T-helper 2 cell treated with Interferon-gamma antibody and Interleukin-4, amounts not matched to agents 100 ng/mL and 5 ng/mL, for 36 hours (primary cell): ENCODE measurements around the gene DHRS12. TPM values are rescaled to one million over a fixed set of nuclear protein-coding genes. Genes with fewer than 3 reads are reported as not detected.

ENCODE experiments used
- intact Hi-C: fragments of 100-400 bp; cut with micrococcal nuclease; formaldehyde crosslinking; loops from one replicate; pipeline ENCODE4 v1.15.1; 2023
- total RNA-seq: library from RNA; stranded (reverse); gene quantifications from 2 replicates; pipeline ENCODE4 v1.2.3, GENCODE V29; 2022

The DHRS12 gene, protein sequence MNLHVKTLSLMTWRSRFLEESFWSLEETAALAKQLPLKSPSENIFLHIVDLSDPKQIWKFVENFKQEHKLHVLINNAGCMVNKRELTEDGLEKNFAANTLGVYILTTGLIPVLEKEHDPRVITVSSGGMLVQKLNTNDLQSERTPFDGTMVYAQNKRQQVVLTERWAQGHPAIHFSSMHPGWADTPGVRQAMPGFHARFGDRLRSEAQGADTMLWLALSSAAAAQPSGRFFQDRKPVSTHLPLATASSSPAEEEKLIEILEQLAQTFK
- 3.8 and 4.6 TPM in 2 replicates for total RNA-seq

GRCh38 chr13:51803422-51804294 is at the start of gene DHRS12:
TSS of gene DHRS12 (minus strand) at chr13:51804163. CDS start at chr13:51799659, 4,504 bp downstream.
- intact Hi-C loops = loop anchor here (1.0 to 10.0 kb wide), 6 partner anchors 209 to 889 kb away; partner anchors contain the start of genes ALG11, INTS6, VPS36 and WDFY2

DNA sequence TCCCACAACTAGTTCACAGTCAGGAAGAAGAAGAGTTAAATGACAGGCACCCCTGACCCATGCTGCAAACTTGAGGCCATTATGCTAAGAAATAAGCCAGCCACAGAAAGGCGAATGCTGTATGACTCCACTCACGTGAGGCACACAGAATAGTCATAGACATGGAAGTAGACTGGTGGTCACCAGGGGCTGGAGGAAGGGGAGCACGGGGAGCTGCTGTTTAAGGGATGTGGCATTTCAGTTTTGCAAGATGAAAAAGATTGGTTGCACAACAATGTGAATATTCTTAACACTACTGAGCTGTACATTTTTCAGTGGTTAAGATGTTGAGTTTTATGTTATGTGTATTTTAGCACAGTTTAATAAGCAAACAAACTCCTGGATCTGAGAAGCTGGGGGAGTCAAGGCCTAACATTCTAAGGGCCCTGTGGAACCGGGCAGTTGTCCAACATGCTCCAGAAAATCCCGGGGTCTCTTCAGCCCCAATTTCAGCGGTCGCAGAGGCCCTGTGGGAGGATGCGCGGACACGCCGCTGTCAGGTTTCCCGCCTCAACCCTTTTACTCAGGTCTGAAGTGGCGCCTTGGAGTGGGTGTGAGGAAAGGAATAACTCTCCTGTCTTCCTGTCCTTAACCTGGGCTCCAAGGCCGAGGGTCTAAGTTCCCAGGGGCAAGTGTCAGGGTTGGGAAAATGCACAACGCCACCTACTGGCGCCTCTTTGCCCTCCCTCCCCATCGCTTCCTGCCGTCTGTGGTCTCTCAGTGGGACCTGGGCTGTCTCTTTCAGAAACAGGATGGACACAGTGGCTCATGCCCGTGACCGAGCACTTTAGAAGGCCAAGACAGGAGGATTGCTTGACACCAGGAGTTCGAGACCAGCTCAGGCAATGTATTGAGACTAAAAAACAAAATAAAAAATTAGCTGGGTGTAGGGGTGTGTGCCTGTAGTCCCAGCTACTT is 45.5 kb upstream of the DHRS12 start:
- intact Hi-C loops = loop anchor here (1.0 kb wide), 2 partner anchors 34 to 278 kb away; no protein-coding TSS in a partner anchor

DNA sequence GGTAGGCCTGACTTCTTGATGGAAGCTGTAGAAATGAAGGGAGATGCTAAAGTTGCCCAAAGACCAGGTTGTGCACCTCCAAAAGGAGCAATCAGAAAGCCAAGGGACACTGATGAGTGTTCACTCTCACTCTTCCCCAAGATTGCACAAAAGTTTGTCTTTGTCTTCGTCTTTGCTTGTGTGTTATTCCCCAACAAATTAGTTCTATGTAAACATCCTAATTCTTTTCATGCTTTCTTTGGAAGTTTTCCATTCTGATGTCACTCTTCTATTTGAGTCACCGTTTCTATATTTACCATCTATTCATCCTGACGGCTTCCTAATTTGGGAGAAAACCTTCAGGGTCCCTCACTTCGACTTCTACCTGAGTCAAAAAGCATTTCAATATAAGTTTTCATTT is 44.7 kb upstream of the DHRS12 start:
- intact Hi-C loops = loop anchor here (1.0 kb wide), 2 partner anchors 33 to 279 kb away; no protein-coding TSS in a partner anchor

- intact Hi-C loops = no loop called here
Observed at GRCh38 chr13:51846756-51847155, 42.8 kb upstream of the DHRS12 start.

GRCh38 chr13:51845574-51846318 is 41.8 kb upstream of the DHRS12 start:
- intact Hi-C loops = loop anchor here (1.0 kb wide), 2 partner anchors 30 to 282 kb away; no protein-coding TSS in a partner anchor

DNA sequence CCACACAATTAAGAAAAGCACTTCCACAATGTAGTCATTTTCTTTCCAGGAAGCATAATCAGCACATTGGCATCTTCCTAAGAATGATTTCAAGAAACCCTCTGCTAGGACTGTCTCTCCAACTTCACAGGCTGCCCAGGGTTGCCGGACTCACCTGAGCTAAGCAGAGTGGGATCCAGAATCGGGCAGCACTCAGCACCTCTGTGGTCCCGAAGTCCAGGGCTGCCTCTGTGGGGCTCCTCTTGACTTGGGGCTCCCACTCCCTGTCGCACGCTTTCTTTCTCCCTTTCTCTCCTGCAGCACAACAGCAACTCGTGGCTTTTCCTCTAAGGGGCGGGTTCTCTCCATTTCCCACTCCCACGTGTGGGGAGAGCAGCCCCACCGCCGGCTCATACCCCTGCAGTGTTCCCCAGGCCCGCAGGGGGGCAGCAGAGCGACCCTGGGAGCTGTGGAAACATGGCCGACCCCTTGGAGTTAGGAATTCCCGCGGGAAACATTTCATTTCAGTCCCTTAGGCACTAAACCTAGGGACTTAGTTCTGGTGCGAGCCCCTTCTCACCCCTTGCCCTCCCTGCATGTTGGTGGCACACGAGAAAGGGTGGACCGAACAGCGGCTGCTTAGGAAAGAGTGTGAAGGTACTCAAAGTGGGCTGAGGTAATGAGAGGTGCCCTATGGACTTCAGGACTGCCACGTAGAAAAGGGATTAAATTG is 41.1 kb upstream of the DHRS12 start, which contains the start of gene TMEM272:
TMEM272 (minus strand) TSS at position 316 of the 712 bp plus-strand sequence. CDS start 6,647 bp downstream, outside the sequence.
- intact Hi-C loops = loop anchor here (1.0 kb wide), 2 partner anchors 30 to 282 kb away; no protein-coding TSS in a partner anchor

DNA sequence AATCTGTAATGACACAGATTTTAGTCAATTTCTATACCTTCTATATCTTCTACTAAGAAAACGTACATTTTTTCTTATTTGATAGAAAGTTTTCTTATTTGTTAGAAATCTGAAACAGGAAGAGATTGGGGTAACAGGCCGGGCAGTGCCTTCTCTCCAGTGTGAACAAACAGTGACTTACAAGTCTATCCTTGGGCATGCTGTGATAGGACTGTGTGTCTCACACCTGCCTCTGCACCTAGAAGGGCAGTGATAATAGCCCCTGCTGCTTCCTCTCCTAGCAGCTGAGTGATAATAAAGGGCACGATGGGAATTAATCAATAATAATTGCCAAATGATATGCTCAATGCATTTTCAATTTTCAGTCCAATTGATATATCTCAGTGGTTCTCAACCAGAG is 39.6 kb upstream of the DHRS12 start:
- intact Hi-C loops = no loop called here

GRCh38 chr13:51841732-51842131 is 37.8 kb upstream of the DHRS12 start:
- intact Hi-C loops = no loop called here

- intact Hi-C loops = no loop called here
Observed at GRCh38 chr13:51840917-51841316, 37.0 kb upstream of the DHRS12 start.

- intact Hi-C loops = no loop called here
Observed at GRCh38 chr13:51839711-51840540, 36.0 kb upstream of the DHRS12 start.

- intact Hi-C loops = no loop called here
Observed at GRCh38 chr13:51838240-51838846, 34.4 kb upstream of the DHRS12 start.

- intact Hi-C loops = no loop called here
Observed at GRCh38 chr13:51837016-51837415, 33.1 kb upstream of the DHRS12 start.

DNA sequence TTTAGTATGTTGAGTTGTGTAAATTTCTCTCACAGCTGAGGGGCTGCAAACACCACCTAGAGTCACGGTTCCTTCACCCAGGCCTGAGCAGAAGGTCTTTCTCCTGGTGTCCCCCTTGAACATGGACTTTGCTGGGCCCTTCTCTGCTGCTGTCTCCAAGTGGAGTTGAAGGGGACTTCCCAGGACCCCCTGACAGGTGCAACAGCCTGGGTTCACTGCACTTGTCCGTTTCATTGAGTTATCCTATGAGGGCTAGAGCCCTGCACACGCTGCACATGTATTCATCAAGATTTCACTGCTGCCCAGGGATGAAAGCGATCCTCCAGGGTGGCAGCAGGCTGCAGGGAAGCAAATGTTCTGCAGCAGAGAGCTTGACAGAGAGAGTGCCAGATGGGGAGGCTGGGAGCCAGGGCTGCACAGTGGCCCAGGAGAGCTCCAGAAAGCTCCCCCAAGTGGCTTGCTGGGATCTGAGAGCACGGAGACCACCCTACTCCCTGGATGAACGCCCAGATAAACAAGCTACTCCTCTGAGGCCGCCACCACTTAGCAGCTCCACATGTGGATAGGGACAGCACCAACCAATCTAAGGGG is 30.7 kb upstream of the DHRS12 start:
- intact Hi-C loops = no loop called here

DNA sequence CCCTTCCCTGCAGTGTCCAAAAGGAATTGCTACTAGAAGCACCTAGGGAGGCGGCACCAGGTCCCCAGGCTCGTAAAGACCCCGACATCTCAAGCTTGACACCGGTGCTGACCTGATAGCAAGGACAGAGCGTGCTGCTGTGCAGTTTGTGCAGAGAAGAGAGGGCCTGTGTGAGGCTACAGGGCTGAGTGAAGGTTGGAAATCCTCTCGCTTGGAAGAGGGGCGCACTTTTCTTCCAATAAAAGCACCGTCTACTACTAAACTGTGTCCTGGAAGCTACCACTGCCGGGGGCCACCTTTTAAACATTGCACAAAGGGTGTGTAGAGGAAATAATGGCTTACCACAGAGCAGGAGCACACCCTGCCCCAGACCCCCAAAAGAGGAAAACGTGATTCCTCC is 30.0 kb upstream of the DHRS12 start:
- intact Hi-C loops = no loop called here

DNA sequence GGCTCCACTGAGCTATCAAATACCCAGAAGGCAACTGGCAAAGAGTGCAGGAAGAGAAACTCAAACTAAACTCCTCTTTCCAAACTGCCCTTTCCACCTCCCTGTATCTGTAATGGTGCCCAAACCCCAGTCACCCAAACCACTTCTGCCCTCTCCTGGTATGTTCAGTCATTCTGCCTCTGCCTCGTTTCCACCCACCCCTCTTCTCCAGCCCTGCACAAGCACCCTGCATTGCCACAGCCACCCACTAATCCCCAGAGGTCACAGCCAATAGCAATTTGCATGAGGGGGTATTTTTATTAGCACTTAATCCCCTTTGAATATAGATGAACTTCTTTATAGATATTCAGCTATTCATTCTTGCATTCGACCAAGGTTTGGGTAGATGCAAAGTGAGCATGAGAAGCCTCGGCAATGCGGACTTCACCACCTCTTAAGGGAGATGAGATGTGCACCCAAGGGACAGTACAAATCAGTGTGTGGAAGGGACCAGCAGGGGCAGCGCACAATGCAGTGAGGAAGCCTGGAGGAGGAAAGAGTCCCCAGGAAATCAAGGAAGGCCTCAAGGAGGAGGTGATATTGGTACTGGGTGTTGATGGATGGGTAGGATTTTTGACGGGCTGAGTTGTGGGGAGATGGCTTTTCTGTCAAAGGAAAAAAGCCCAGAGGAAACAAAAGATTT is 28.6 kb upstream of the DHRS12 start:
- intact Hi-C loops = loop anchor here (1.0 kb wide), 2 partner anchors 17 to 381 kb away; no protein-coding TSS in a partner anchor

DNA sequence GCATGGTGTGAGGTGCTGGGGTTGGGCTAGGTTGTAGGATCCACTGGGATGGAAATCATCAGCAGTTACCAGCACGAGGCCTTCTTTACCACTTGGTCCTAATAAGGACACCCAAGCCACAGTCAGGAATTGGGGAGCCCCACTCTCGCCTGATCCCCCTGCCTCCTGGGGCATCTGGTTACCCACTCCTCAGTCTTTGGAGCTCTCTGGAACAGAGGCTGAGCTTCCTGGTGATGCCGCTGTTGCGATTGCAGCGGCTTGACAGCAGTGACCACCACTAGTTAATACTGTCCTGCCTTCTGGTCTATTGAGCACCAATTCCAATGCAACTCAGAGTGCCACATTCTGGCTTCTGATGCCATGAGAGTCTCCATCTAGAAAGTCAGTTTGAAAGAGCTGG is 27.6 kb upstream of the DHRS12 start:
- intact Hi-C loops = no loop called here

DNA sequence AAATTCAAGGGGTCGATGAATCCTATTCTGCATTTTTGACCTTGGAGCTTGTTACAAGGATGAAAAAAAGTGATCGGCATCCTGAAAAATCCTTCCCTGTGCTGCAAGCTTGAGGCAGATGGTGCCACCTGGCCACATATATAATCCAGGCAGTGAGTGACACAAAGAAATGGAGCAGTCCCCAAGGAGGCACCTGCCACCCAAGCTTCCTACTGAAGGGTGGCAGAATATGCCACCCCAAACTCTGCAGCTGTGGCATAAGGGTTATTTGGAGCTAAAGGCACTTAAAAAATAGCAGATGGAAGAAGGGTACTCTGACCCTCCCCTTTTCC is 25.6 kb upstream of the DHRS12 start:
- intact Hi-C loops = loop anchor here (5.0 kb wide), 1 partner anchor 298 kb away; the partner anchor contains the start of gene NEK5
